Psoas muscle (tissue), 8 donors: Measurements from ENCODE around the gene MARS2. TPM values are rescaled to one million over a fixed set of nuclear protein-coding genes. Genes with fewer than 3 reads are reported as not detected.

Experiments
- ATAC-seq, 4 donors: fragments of 200-7000 bp; cut with Tn5 transposase; one replicate each; pipeline ENCODE4 v1.9.1; 2020; ENCODE audit warnings: moderate library complexity in 3 of 4, mild to moderate bottlenecking in 2 of 4
- DNase-seq, 2 donors: peaks; one replicate each; pipeline ENCODE4 v3.0.0-alpha.2; 2020
- H3K27ac ChIP-seq: fragments of 200-600 bp; one replicate; pipeline ENCODE4 v1.8.0; 2022
- H3K27me3 ChIP-seq, 3 donors: fragments of 200-600 bp in 1 of 3; one replicate each; pipeline versions ENCODE4 v1.6.1 to v1.8.0; 2013 to 2022; ENCODE audit warnings: low read length in 2 of 3, mild to moderate bottlenecking in 2 of 3, moderate library complexity in 1 of 3; ENCODE audit not compliant: insufficient read depth in 3 of 3
- H3K36me3 ChIP-seq, 2 donors: fragments of 200-600 bp in 1 of 2; one replicate each; pipeline versions ENCODE4 v1.6.1 to v1.8.0; 2013 to 2022; ENCODE audit warnings: low read depth in 1 of 2, mild to moderate bottlenecking in 1 of 2, moderate library complexity in 1 of 2; ENCODE audit not compliant: insufficient read depth in 1 of 2
- H3K4me1 ChIP-seq: fragments of 200-600 bp; one replicate; pipeline ENCODE4 v1.8.0; 2022
- H3K4me3 ChIP-seq: fragments of 200-600 bp; one replicate; pipeline ENCODE4 v1.8.0; 2022; ENCODE audit warnings: mild to moderate bottlenecking
- H3K9me3 ChIP-seq: fragments of 200-600 bp; one replicate; pipeline ENCODE4 v1.8.0; 2022
- WGBS, 3 donors: extraction: QIAGEN DNeasy Blood & Tissue Kit; methylation state at CpG; one replicate each; pipeline versions ENCODE4 v1.1.6 to v1.1.7; 2013; 5-methylcytosine and 5-hydroxymethylcytosine counted together
- intact Hi-C, 2 donors: fragments of 100-400 bp; cut with DNase I; formaldehyde crosslinking; loops; one replicate each; pipeline versions ENCODE4 v1.11.0 to v1.14.2; 2022
- polyA plus RNA-seq, 3 donors: library from polyadenylated mRNA; stranded (reverse); fragments of 200-250 nt; gene quantifications; one replicate each; pipeline ENCODE4 v1.2.3, GENCODE V29; 2013
- total RNA-seq, 4 donors: library from RNA; stranded (reverse); fragmentation: NEBNext Ultra II Directional in 2 of 4; extraction: Animal tissue kit (Norgen Biotek cat#: 25700) in 2 of 4; gene quantifications; one replicate each; pipeline versions ENCODE4 v1.2.1 to v1.2.4, GENCODE V29; 2021 to 2023
- TF ChIP-seq, protein P1 (sequence below): fragments of 200-600 bp; IDR thresholded peaks from one replicate; pipeline ENCODE4 v1.8.0; 2022; ENCODE audit warnings: antibody characterized with exemption
- donor health status: healthy with polysubstance abuse.
- donor health status: DM: no; HTN: no; CAD: no; lungs with moderate emphysema.
- donor health status: Bipolar disorder and iron deficiency.
- donor health status: healthy.
- donor health status: DM: yes; HTN: yes; CAD: no.
- donor health status: DM: no; HTN: no; CAD: no.
- donor health status: DM: no; HTN: no; CAD: no.
- donor health status: DM: yes; HTN: yes; CAD: no.

MARS2 gene
- total and polyA plus RNA-seq, 7 donors: 4.0 to 15.0 (median 8.2) TPM

DNA sequence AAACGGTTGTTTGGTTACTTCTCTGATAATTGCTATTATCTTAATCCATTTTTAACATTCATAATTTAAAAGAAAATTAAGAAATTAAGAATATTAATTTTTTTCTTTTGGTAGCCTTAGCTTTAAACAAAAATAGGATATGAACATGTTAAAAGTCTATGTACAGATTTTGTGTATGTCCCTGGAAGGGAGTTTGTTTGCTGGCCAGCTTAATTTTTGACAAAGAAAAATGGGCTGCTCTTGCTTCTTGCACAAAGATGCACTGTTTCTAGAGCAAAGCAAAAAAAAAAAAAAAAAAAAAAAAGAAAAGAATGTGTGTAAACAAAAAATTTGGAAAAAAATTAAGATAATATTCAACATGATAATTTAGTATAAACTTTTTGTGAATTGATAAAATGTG is 31.1 kb upstream of the MARS2 start:
- DNase-seq (no peak), ATAC-seq (no peak)
- Histone ChIP-seq H3K27ac (no peak overlapping the region), H3K4me3 (peak overlapping the region; percentile 62), H3K4me1 (no peaks in the 10 kb centered on the region), H3K36me3 (no peaks in the 10 kb centered on the region), H3K27me3 (no peaks in the 10 kb centered on the region), H3K9me3 (no peaks in the 10 kb centered on the region)
- TF ChIP-seq, protein P1, sequence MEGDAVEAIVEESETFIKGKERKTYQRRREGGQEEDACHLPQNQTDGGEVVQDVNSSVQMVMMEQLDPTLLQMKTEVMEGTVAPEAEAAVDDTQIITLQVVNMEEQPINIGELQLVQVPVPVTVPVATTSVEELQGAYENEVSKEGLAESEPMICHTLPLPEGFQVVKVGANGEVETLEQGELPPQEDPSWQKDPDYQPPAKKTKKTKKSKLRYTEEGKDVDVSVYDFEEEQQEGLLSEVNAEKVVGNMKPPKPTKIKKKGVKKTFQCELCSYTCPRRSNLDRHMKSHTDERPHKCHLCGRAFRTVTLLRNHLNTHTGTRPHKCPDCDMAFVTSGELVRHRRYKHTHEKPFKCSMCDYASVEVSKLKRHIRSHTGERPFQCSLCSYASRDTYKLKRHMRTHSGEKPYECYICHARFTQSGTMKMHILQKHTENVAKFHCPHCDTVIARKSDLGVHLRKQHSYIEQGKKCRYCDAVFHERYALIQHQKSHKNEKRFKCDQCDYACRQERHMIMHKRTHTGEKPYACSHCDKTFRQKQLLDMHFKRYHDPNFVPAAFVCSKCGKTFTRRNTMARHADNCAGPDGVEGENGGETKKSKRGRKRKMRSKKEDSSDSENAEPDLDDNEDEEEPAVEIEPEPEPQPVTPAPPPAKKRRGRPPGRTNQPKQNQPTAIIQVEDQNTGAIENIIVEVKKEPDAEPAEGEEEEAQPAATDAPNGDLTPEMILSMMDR: no peak
- 7 to 22% (median 14%) methylated on average over 1 of the region's 1 CpG for WGBS, 3 donors
- intact Hi-C loops: no loop called here

DNA sequence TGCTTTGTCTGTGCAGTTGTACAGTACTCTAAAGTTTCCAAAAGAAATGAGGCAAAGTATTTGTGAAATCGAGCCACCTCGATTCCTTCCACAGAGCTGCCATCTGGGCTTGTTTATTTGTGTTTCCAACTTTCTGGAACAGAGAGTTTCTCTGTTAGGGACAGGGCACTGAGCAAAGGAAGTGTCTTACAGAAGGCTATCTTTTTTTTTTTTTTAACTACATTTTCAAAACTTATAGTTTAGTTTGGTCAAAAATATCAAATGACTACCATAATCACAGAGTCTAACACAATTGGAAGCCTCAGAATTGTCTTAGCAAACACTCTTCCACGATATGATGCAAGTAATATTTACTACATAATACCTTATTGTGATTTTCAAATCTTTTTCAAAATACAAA is 30.6 kb upstream of the MARS2 start:
- peak overlapping the region; percentile 33 for H3K27ac ChIP-seq
- no peak for DNase-seq
- H3K4me1 ChIP-seq: no peaks in the 10 kb centered on the region
- ATAC-seq: peak in 1 of 4 donors; percentile 53
- no peaks in the 10 kb centered on the region for H3K36me3 ChIP-seq
- intact Hi-C loops: no loop called here
- H3K27me3 ChIP-seq: no peaks in the 10 kb centered on the region
- H3K4me3 ChIP-seq: peak overlapping the region; percentile 62
- TF ChIP-seq, protein P1: no peak
- no peaks in the 10 kb centered on the region for H3K9me3 ChIP-seq
- WGBS, 3 donors: 2 to 5% (median 3%) methylated on average over 3 of the region's 3 CpGs

DNA sequence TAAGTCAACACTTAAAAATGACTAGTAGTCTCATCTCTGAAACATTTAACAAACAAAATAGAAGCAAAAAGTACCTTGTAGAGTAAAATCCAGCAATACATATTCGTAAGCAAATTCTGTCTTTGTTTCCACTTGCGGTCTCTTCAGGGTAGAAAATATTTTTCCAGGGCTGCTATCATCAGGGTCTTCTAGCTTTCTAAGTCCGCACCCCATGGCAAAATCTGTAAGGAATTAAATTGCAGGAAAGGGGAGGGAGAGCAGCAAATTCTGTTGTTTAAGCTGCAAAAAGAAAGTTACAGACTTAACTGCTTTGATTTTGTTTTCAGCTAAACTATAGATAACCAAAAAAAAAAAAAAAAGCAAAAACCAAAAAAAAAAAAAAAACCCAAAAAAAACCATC is 29.9 kb upstream of the MARS2 start, which contains the start of gene RFTN2:
RFTN2 (minus strand) TSS at position 342 of the 400 bp plus-strand sequence; CDS start at position 213, 129 bp downstream.
- 3 to 11% (median 11%) methylated on average over 3 of the region's 3 CpGs for WGBS, 3 donors
- TF ChIP-seq, protein P1: no peak
- H3K36me3 ChIP-seq: no peaks in the 10 kb centered on the region
- intact Hi-C loops: no loop called here
- peak within 1 kb of the TSS; percentile 62 for H3K4me3 ChIP-seq
- ATAC-seq: no peak
- no peaks in the 10 kb centered on the region for H3K9me3 ChIP-seq
- H3K27me3 ChIP-seq: no peaks in the 10 kb centered on the region
- H3K27ac ChIP-seq: peak within 1 kb of the TSS; percentile 33
- DNase-seq: no peak
- H3K4me1 ChIP-seq: no peaks in the 10 kb centered on the region

DNA sequence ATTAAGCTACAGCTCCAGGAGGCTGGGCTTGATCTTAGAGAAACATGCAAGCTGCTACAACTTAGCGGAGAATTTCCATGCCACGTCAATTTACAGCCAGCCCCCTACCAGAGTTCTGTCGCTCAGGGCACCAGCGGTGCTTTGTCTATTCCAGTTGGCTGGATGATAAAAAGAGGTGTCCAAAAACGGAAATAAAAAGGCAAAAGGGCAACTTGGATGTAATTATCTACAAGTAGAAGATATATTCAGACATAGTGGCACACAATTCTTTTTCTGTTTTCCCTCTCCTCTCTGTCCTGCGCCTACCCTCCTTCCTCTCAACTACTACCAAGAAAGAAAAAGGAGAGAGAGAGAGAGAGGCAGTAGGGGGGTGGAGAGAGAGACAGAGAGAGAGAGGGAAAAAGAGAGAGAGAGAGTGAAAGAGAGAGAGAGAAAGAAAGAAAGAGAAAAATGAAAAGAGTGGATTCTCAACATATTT is 29.4 kb upstream of the MARS2 start:
- TF ChIP-seq, protein P1: no peak
- peak overlapping the region; percentile 24 for H3K27ac ChIP-seq
- H3K9me3 ChIP-seq: no peaks in the 10 kb centered on the region
- 3 to 15% (median 5%) methylated on average over 6 of the region's 6 CpGs for WGBS, 3 donors
- no peaks in the 10 kb centered on the region for H3K27me3 ChIP-seq
- intact Hi-C loops: no loop called here
- no peak for DNase-seq
- H3K36me3 ChIP-seq: no peaks in the 10 kb centered on the region
- peak overlapping the region; percentile 62 for H3K4me3 ChIP-seq
- ATAC-seq: peak in 1 of 4 donors; percentile 55
- no peaks in the 10 kb centered on the region for H3K4me1 ChIP-seq

DNA sequence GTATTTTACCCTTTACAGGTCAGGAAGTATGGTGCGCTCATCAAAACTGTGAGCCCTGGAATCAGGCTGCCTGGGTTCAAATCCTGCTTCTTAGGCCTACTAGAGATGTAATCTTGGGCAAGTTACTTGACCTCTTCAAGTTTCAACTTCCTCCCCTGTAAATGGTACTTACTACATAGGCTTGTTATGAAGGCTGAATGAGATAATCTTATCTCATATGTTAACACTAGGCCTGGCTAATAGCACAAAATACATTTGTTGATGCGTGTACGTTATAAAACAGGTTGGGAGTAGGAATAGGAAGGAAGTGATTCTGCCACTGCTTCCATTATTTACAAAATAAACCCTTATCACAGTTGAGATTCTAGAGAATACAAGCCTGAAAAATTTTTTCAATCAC is 28.1 kb upstream of the MARS2 start:
- H3K27me3 ChIP-seq: no peaks in the 10 kb centered on the region
- DNase-seq (no peak), ATAC-seq (no peak)
- H3K4me3 ChIP-seq: no peak overlapping the region
- no peaks in the 10 kb centered on the region for H3K9me3 ChIP-seq
- H3K36me3 ChIP-seq: no peaks in the 10 kb centered on the region
- H3K27ac ChIP-seq: no peak overlapping the region
- TF ChIP-seq, protein P1: no peak
- intact Hi-C loops: no loop called here
- no peaks in the 10 kb centered on the region for H3K4me1 ChIP-seq
- WGBS, 3 donors: 80 to 92% (median 89%) methylated on average over 3 of the region's 3 CpGs
